Skeletal muscle cell (primary cell): ENCODE data around the gene GPBP1.
A peak's percentile ranks its signal among the peaks of the same experiment; 100 is the strongest.
"Not testable (repeated sequence)": the region's sequence is repeated elsewhere in the genome, so short reads cannot be mapped to it uniquely, and the experiment has no call there.

Experiments used
- DNase-seq: peaks from one replicate; pipeline ENCODE4 v3.0.0-alpha.2; 2010; ENCODE audit warnings: low read depth
- H3K4me3 ChIP-seq: 2 replicates; pipeline ENCODE4 v1.5.1; 2011; ENCODE audit warnings: low read depth, mild to moderate bottlenecking, control low read depth, low read length, moderate library complexity

Gene GPBP1

DNA sequence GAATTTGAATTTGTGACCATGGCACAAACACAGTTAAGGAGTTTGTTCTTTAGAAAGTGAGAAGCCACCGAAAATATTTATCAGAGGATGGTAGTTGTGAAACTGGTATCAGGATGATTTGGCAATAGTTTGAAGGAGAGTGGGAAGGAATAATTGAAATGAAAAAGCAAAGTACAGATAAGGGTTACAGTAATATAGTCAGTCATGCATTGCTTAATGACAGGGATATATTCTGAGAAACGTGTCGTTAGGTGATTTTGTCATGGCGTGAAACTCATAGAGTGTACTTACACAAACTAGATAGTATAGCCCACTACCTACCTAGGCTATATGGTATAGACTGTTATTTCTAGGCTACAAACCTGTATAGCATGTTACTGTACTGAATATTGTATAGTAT is 84.2 kb downstream of the GPBP1 start:
- H3K4me3 ChIP-seq = no peak overlapping the region
- DNase-seq = no peak

DNA sequence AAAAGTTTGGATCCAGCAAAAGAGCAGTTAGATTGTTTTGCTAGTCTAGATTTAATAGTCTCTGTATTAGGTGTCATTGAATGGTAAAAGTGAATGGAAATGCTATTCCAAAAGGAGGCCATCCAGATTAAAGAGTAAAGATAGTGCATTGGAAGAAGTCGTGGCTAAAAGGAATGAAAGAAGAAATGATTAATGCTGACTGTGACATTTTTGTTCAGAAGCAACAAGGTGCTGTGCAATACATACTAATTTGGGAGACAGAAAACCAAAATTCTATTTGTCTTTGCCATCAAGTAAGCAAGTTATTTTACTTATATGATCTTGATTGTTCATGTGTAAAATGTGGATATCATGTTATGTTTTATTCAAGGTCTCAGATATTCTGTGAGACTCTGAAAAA is 85.1 kb downstream of the GPBP1 start:
- no peak overlapping the region for H3K4me3 ChIP-seq
- no peak for DNase-seq

- no peak overlapping the region for H3K4me3 ChIP-seq
- no peak for DNase-seq
These were observed 85.8 kb downstream of the GPBP1 start for GRCh38 chr5:57259704-57260103.

- no peak overlapping the region for H3K4me3 ChIP-seq
- no peak for DNase-seq
These were observed 88.7 kb downstream of the GPBP1 start for GRCh38 chr5:57262541-57262940.

DNA sequence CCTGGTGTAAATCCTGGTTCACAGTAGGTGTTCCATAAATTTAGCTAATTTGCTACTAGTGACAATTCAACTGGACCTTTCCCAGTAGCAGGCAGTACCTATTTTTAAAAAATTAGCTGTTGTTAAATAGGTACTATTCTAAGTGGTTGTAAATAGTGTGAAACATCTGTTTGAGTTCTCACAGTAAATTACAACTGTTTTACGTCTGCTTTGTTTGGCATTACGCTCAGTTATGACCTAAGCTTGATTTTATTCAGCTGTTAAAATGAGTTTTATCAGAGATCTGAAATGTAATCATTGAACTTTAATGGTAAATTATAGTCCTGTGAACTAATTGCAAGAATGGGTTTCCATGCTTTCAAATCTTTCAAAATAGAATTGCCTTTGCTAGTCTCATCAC is 93.9 kb downstream of the GPBP1 start:
- DNase-seq = no peak
- H3K4me3 ChIP-seq = no peak overlapping the region

- no peak overlapping the region for H3K4me3 ChIP-seq
- DNase-seq = no peak
These were observed 102.5 kb downstream of the GPBP1 start for GRCh38 chr5:57276353-57276752.

DNA sequence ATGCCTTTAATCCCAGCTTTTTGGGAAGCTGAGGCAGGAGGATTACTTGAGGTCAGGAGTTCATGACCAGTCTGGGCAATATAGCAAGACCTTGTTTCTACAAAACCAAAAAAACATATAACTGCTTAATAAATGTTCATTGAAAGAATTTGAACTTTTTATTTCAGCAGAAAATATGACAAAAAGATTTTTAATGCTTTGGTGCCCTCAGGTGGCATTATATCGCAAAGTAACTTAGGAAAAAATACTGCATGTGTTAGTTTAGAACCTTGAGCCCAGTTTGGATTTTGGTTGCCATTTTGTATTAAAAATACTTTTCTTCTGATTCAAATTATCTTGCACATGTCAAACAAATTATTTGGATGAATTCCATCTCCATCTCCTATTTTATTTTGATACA is 103.2 kb downstream of the GPBP1 start:
- H3K4me3 ChIP-seq = no peak overlapping the region
- DNase-seq = no peak

- H3K4me3 ChIP-seq = no peak overlapping the region
- DNase-seq = no peak
These were observed 107.0 kb downstream of the GPBP1 start for GRCh38 chr5:57280853-57281252.

GRCh38 chr5:57285084-57285483 is 111.2 kb downstream of the GPBP1 start:
- not testable (repeated sequence) for H3K4me3 ChIP-seq, DNase-seq

DNA sequence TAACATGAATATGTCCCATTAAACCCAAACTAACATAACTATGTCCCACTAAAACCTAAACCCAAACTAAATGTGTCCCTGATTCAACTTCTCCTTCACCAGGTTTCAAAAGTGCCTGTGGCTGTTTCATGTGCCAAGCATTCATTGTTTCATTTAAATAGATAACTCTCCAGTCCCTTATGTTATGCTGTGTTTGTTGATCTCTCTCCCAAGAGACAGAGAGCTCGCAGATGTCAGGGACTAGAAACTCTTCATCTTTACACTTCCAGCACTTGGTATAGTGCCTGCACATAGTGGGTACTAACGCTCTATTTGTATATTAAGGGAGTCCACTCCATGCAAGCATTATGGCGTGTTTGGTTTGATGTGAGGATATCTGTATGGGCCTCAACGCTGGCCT is 118.0 kb downstream of the GPBP1 start:
- no peak overlapping the region for H3K4me3 ChIP-seq
- DNase-seq = no peak

DNA sequence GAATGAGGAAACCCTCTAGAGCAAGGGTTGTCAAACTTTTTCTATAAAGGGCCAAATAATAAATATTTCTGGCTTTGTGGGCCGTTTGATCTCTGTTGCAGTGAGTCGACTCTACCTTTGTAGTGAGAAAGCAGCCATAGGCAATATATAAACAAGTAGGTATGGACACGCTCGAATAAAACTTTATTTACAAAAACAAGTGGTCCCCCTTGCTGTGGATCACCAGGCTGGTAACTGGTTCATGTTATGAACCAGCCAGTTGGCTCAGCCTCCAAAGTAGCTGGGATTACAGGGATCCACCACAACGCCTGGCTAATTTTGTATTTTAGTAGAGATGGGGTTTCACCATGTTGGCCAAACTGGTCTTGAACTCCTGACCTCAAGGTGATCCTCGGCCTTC is 118.5 kb downstream of the GPBP1 start:
- no peak for DNase-seq
- H3K4me3 ChIP-seq = no peak overlapping the region

- H3K4me3 ChIP-seq = no peak overlapping the region
- DNase-seq = no peak
These were observed 124.6 kb downstream of the GPBP1 start for GRCh38 chr5:57298295-57298984.

GRCh38 chr5:57298985-57299491 is 125.2 kb downstream of the GPBP1 start:
- DNase-seq = peak; percentile 39
- H3K4me3 ChIP-seq = no peak overlapping the region

- H3K4me3 ChIP-seq = no peak overlapping the region
- DNase-seq = no peak
These were observed 126.1 kb downstream of the GPBP1 start for GRCh38 chr5:57299986-57300385.

- DNase-seq = no peak
These were observed 128.3 kb downstream of the GPBP1 start for GRCh38 chr5:57302164-57302563.

GRCh38 chr5:57302643-57303042 is 128.8 kb downstream of the GPBP1 start:
- DNase-seq = no peak
- H3K4me3 ChIP-seq = no peak overlapping the region

More at GRCh38 chr5:57302164-57302563, 128.3 kb downstream of the GPBP1 start:
- H3K4me3 ChIP-seq = no peak overlapping the region

DNA sequence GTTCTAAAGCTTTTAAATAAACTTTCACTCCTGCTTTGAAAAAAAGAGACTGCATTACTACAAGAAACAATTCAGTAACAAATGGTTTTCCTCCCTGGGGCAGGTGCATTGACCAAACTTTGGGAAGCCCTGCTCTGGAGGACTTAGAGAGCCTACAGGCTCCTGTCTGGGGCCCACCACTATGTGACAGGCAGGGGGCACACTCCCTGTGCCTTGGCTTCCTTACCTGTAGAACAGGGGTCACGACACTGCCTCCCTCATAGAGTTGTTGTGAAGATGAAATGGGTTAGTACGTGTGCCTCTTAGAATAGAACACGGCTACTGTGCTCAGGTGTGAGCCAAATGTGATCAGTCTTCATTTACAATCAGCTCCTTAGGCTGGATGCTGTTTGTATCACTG is 130.1 kb downstream of the GPBP1 start:
- no peak for DNase-seq
- H3K4me3 ChIP-seq = no peak overlapping the region

DNA sequence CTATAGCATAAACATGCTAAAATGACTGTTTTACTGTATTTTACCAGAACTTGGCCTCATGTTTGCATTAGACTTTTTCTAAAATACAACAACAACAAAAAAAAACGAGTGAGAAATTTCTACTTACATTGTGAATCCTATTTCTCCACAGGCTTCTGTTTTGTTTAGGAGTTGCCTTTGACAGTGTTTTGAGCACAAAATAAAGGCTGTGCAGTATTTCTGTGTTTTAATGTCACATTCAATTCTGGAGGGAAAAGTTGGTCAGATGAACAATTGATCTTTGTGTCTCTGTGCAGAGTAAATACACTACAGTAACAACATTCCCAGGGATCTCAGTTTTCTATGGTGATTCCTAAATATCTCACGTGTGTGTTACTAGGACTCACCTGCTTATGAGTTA is 131.1 kb downstream of the GPBP1 start:
- H3K4me3 ChIP-seq = no peak overlapping the region
- no peak for DNase-seq

GRCh38 chr5:57306359-57306758 is 132.5 kb downstream of the GPBP1 start:
- no peak overlapping the region for H3K4me3 ChIP-seq
- no peak for DNase-seq

GRCh38 chr5:57307516-57307915 is 133.7 kb downstream of the GPBP1 start:
- DNase-seq = no peak
- no peak overlapping the region for H3K4me3 ChIP-seq

DNA sequence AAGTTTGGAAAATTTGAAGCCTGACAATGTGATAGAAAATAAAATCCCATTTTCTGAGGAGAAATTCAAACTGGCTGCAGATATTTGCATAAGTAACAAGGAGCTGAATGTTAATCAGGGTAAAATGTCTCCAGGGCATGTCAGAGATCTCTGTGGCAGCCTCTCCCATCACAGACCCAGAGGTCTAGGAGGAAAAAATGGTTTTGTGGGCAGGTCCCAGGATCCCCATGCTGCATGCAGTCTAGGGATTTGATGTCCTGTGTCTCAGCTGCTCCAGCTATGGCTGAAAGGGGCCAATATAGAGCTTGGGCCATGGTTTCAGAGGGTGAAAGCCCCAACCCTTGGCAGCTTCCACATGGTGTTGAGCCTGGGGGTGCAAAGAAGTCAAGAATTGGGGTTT is 135.2 kb downstream of the GPBP1 start:
- H3K4me3 ChIP-seq = not testable (repeated sequence)

DNA sequence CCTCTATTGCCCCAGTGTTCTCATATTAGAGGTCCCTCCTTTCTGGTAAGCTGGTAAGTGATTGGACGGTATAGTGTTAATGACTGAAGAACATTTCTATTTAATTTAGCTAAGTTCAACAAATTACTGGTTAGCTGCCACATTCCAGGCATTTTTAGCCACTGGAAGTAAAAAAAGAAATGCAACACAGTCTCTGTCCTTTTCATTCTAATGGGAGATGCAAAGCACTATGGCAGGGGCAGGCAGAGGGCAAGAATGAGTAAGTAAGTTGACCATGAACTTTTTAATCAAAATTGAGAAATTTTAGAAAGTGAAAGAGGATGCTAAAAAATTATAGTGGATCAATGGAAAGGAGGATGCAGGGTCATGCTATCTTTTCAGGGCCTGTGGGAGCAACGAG is 137.4 kb downstream of the GPBP1 start:
- DNase-seq = no peak
- H3K4me3 ChIP-seq = no peak overlapping the region

More for the DNA sequence above, 135.2 kb downstream of the GPBP1 start:
- not testable (repeated sequence) for DNase-seq
